GM12891 (cell line): Measurements from ENCODE around the gene ACCSL.

ENCODE experiments used
- POLR2A ChIP-seq: IDR thresholded peaks from 2 replicates; pipeline ENCODE4 v1.6.1; 2011; ENCODE audit warnings: low read depth, low read length, control low read depth
- POLR2AphosphoS5 ChIP-seq: IDR thresholded peaks from 2 replicates; pipeline ENCODE4 v1.6.1; 2011; ENCODE audit warnings: low read depth, low read length, control low read depth
- POU2F2 ChIP-seq: IDR thresholded peaks from 2 replicates; pipeline ENCODE4 v1.6.1; 2011; ENCODE audit warnings: low read depth, mild to moderate bottlenecking, control low read depth, low read length, moderate library complexity
- SPI1 ChIP-seq: IDR thresholded peaks from 2 replicates; pipeline ENCODE4 v1.6.1; 2011; ENCODE audit warnings: low read depth, low read length, control low read depth
- TAF1 ChIP-seq: IDR thresholded peaks from 2 replicates; pipeline ENCODE4 v1.6.1; 2011; ENCODE audit warnings: low read depth, low read length, control low read depth

GRCh38 chr11:44090539-44090938, 42.8 kb downstream of the ACCSL start:
- TF ChIP-seq POLR2A (no peak), POU2F2 (no peak), POLR2AphosphoS5 (no peak), TAF1 (no peak), SPI1 (no peak)
